ENCODE results near the gene ITGAV.

GRCh38 chr2:186697536-186697935 lies 107.7 kb downstream of the ITGAV start:
- TF ChIP-seq POLR2A (IDR thresholded peaks at IDR 0.05) (no peak), CTCF (IDR thresholded peaks at IDR 0.05) (no peak)
